SK-N-MC (cell line): Measurements from ENCODE around the gene ASIC3.

Source experiments
- DNase-seq: peaks from one replicate; pipeline ENCODE4 v3.0.0-alpha.2; 2011; ENCODE audit warnings: low read depth, low spot score
- H3K27ac ChIP-seq: fragments of 200-600 bp; sonication (generic); 2 replicates; pipeline ENCODE4 v1.5.1; 2016; ENCODE audit warnings: mixed run types
- H3K36me3 ChIP-seq: fragments of 200-600 bp; sonication (generic); 2 replicates; pipeline ENCODE4 v1.6.1; 2017; ENCODE audit warnings: antibody characterized with exemption, low read length, mixed read lengths; ENCODE audit not compliant: insufficient read depth
- H3K4me3 ChIP-seq: fragments of 200-600 bp; sonication (generic); 2 replicates; pipeline ENCODE4 v1.5.1; 2016
- H3K9ac ChIP-seq: fragments of 200-600 bp; sonication (generic); 2 replicates; pipeline ENCODE4 v1.8.0; 2017; ENCODE audit warnings: mixed run types, mixed read lengths; ENCODE audit not compliant: insufficient read length
- H3K9me3 ChIP-seq: fragments of 200-600 bp; sonication (generic); 2 replicates; pipeline ENCODE4 v1.6.1; 2017; ENCODE audit warnings: low read depth, mild to moderate bottlenecking, antibody characterized with exemption, low read length, moderate library complexity, mixed read lengths
- EZH2 ChIP-seq: fragments of 200-600 bp; sonication (generic); IDR thresholded peaks from one replicate; pipeline ENCODE4 v1.6.1; 2017; ENCODE audit warnings: antibody characterized with exemption
- FOXP2 ChIP-seq: optimal IDR thresholded peaks from 2 replicates; pipeline ENCODE3; 2011; ENCODE audit warnings: mild to moderate bottlenecking, moderate library complexity; ENCODE audit not compliant: insufficient read depth; ENCODE audit errors: extremely low read length, control extremely low read depth
- POLR2AphosphoS5 ChIP-seq: IDR thresholded peaks from 2 replicates; pipeline ENCODE4 v1.6.1; 2012; ENCODE audit warnings: mild to moderate bottlenecking, low read depth, low read length, borderline replicate concordance

Gene ASIC3

GRCh38 chr7:151095123-151095797, 46.9 kb downstream of the ASIC3 start:
- no peaks in the 10 kb centered on the region for H3K9me3 ChIP-seq
- H3K36me3 ChIP-seq: no peaks in the 10 kb centered on the region; the same call in 1 of the 2 replicates
- H3K27ac ChIP-seq: no peak overlapping the region

GRCh38 chr7:151095828-151096475, 47.6 kb downstream of the ASIC3 start:
- no peak overlapping the region for H3K4me3 ChIP-seq
- no peak for TF ChIP-seq EZH2
- TF ChIP-seq FOXP2: no peak
- TF ChIP-seq POLR2AphosphoS5: no peak
- H3K9ac ChIP-seq: no peak overlapping the region
- H3K27ac ChIP-seq: no peak overlapping the region
- no peak for DNase-seq
- no peaks in the 10 kb centered on the region for H3K9me3 ChIP-seq
- H3K36me3 ChIP-seq: no peaks in the 10 kb centered on the region; the same call in 1 of the 2 replicates

More at GRCh38 chr7:151095123-151095797, 46.9 kb downstream of the ASIC3 start:
- H3K9ac ChIP-seq: no peak overlapping the region
- DNase-seq: no peak
- TF ChIP-seq EZH2 (no peak), POLR2AphosphoS5 (no peak), FOXP2 (no peak)
- no peak overlapping the region for H3K4me3 ChIP-seq

- no peak for DNase-seq
- H3K36me3 ChIP-seq: 0 out of 2 replicates have a peak, but pooled peaks cover 4% of the 10 kb centered on the region
- TF ChIP-seq POLR2AphosphoS5 (no peak), FOXP2 (no peak), EZH2 (no peak)
- no peak overlapping the region for H3K4me3 ChIP-seq
- no peaks in the 10 kb centered on the region for H3K9me3 ChIP-seq
- no peak overlapping the region for H3K27ac ChIP-seq
- no peak overlapping the region for H3K9ac ChIP-seq
Observed at GRCh38 chr7:151099486-151100211, 51.3 kb downstream of the ASIC3 start.

GRCh38 chr7:151100921-151101320, 52.6 kb downstream of the ASIC3 start:
- H3K9me3 ChIP-seq: no peaks in the 10 kb centered on the region
- no peak for DNase-seq
- no peak overlapping the region for H3K9ac ChIP-seq
- no peak for TF ChIP-seq POLR2AphosphoS5
- no peak for TF ChIP-seq EZH2
- TF ChIP-seq FOXP2: no peak
- no peak overlapping the region for H3K27ac ChIP-seq
- 0 out of 2 replicates have a peak, but pooled peaks cover 4% of the 10 kb centered on the region for H3K36me3 ChIP-seq
- H3K4me3 ChIP-seq: no peak overlapping the region

GRCh38 chr7:151101621-151102396, 53.5 kb downstream of the ASIC3 start:
- Histone ChIP-seq H3K9ac (no peak overlapping the region), H3K4me3 (no peak overlapping the region), H3K27ac (no peak overlapping the region)

More at GRCh38 chr7:151101621-151102396, 53.5 kb downstream of the ASIC3 start:
- 0 out of 2 replicates have a peak, but pooled peaks cover 4% of the 10 kb centered on the region for H3K36me3 ChIP-seq
- no peaks in the 10 kb centered on the region for H3K9me3 ChIP-seq
- no peak for DNase-seq
- no peak for TF ChIP-seq FOXP2
- TF ChIP-seq POLR2AphosphoS5: no peak
